Parathyroid adenoma (tissue), 2 donors: ENCODE data around the gene CCDC141.
A peak's percentile ranks its signal among the peaks of the same experiment; 100 is the strongest.

Experiments used
- H2AFZ ChIP-seq: fragments of 300-600 bp; sonication (generic); one replicate; pipeline ENCODE4 v1.7.0; 2017; ENCODE audit warnings: antibody characterized with exemption, mild to moderate bottlenecking
- H3K27ac ChIP-seq: fragments of 300-600 bp; sonication (generic); one replicate; pipeline ENCODE4 v1.7.0; 2017
- H3K27me3 ChIP-seq: fragments of 300-600 bp; sonication (generic); one replicate; pipeline ENCODE4 v1.7.0; 2017; ENCODE audit warnings: low read length; ENCODE audit not compliant: control insufficient read depth, insufficient read depth
- H3K36me3 ChIP-seq: fragments of 300-600 bp; sonication (generic); one replicate; pipeline ENCODE4 v1.7.0; 2017; ENCODE audit warnings: low read length; ENCODE audit not compliant: control insufficient read depth, insufficient read depth
- H3K4me1 ChIP-seq: fragments of 300-600 bp; sonication (generic); one replicate; pipeline ENCODE4 v1.7.0; 2017; ENCODE audit warnings: control low read depth
- H3K4me2 ChIP-seq: fragments of 300-600 bp; sonication (generic); one replicate; pipeline ENCODE4 v1.7.0; 2017; ENCODE audit warnings: low read length
- H3K4me3 ChIP-seq: fragments of 300-600 bp; sonication (generic); one replicate; pipeline ENCODE4 v1.7.0; 2017; ENCODE audit warnings: low read depth, low read length
- H3K79me2 ChIP-seq: fragments of 300-600 bp; sonication (generic); one replicate; pipeline ENCODE4 v1.7.0; 2017; ENCODE audit warnings: control low read depth
- H3K9ac ChIP-seq: fragments of 300-600 bp; sonication (generic); one replicate; pipeline ENCODE4 v1.7.0; 2017; ENCODE audit warnings: mild to moderate bottlenecking
- H3K9me3 ChIP-seq: fragments of 300-600 bp; sonication (generic); one replicate; pipeline ENCODE4 v1.7.0; 2017; ENCODE audit warnings: low read length; ENCODE audit not compliant: control insufficient read depth
- CTCF ChIP-seq: fragments of 300-600 bp; sonication (generic); IDR thresholded peaks from one replicate; pipeline ENCODE4 v1.7.0; 2017; ENCODE audit warnings: antibody characterized with exemption, mild to moderate bottlenecking
- donor health status: primary hyperparathyroidism.

The CCDC141 gene

DNA sequence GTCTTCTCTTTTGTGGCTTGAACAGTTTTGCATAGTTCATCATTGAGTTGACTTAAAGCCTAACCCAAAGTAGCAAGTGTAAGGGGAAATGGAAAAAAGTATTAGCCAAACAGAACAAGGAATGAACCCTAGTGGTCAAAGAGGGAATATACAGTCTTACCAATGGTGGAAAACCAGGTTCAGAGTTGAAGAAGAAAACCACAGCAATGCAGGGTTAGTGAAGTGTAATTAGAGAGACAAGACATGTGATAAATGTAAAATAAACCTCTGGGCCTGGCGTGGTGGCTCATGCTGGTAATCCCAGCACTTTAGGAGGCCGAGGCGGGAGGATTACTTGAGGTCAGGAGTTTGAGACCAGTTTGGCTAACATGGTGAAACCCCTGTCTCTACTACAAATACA, 245.1 kb downstream of the CCDC141 start:
- Histone ChIP-seq H3K4me1 (no peaks in the 10 kb centered on the region), H3K9ac (no peak overlapping the region), H3K4me2 (no peak overlapping the region), H3K27me3 (no peaks in the 10 kb centered on the region), H3K9me3 (no peaks in the 10 kb centered on the region), H3K36me3 (no peaks in the 10 kb centered on the region), H2AFZ (no peak overlapping the region), H3K79me2 (no peaks in the 10 kb centered on the region), H3K27ac (no peak overlapping the region), H3K4me3 (no peak overlapping the region)
- peak; percentile 36 for TF ChIP-seq CTCF

DNA sequence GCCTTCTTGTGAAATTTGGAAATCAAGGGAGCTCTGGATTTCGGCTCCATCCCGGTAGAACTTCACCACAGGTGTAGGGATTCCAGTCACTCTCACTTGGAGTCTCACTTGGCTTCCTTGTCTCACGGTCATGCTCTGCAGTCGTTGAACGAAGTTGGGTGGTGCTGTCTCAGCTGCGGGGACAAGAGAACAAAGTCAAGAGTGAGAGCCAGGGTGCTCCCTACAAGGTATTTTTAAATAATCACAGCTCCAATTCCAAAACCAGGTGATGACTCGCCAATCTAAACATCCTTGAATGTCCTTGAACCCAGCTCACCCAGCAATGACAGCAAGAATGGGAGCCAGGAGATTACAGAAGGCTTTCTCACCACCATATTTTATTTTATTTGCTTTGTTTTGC, 249.4 kb downstream of the CCDC141 start:
- no peaks in the 10 kb centered on the region for H3K36me3 ChIP-seq
- peaks cover 2% of the 10 kb centered on the region for H3K9me3 ChIP-seq
- no peak for TF ChIP-seq CTCF
- no peak overlapping the region for H3K9ac ChIP-seq
- no peaks in the 10 kb centered on the region for H3K79me2 ChIP-seq
- H3K4me3 ChIP-seq, result no peak overlapping the region
- H3K4me2 ChIP-seq, result no peak overlapping the region
- no peak overlapping the region for H3K27ac ChIP-seq
- H2AFZ ChIP-seq, result no peak overlapping the region
- H3K27me3 ChIP-seq, result no peaks in the 10 kb centered on the region
- no peaks in the 10 kb centered on the region for H3K4me1 ChIP-seq

- H3K36me3 ChIP-seq, result no peaks in the 10 kb centered on the region
- H3K27me3 ChIP-seq, result no peaks in the 10 kb centered on the region
- no peak overlapping the region for H3K4me2 ChIP-seq
- H3K4me1 ChIP-seq, result no peaks in the 10 kb centered on the region
- H3K9ac ChIP-seq, result no peak overlapping the region
- peaks cover 2% of the 10 kb centered on the region for H3K9me3 ChIP-seq
- H3K27ac ChIP-seq, result no peak overlapping the region
- H3K79me2 ChIP-seq, result no peaks in the 10 kb centered on the region
- no peak for TF ChIP-seq CTCF
- no peak overlapping the region for H3K4me3 ChIP-seq
- H2AFZ ChIP-seq, result no peak overlapping the region
These were observed 250.6 kb downstream of the CCDC141 start for GRCh38 chr2:178799305-178799704.

- peak; percentile 42 for TF ChIP-seq CTCF
- H3K4me3 ChIP-seq, result no peak overlapping the region
- H2AFZ ChIP-seq, result no peak overlapping the region
- no peak overlapping the region for H3K4me2 ChIP-seq
- no peaks in the 10 kb centered on the region for H3K79me2 ChIP-seq
- no peaks in the 10 kb centered on the region for H3K27me3 ChIP-seq
- no peak overlapping the region for H3K9ac ChIP-seq
- H3K27ac ChIP-seq, result no peak overlapping the region
- no peaks in the 10 kb centered on the region for H3K4me1 ChIP-seq
- H3K36me3 ChIP-seq, result no peaks in the 10 kb centered on the region
- peaks cover 2% of the 10 kb centered on the region for H3K9me3 ChIP-seq
These were observed 253.8 kb downstream of the CCDC141 start for GRCh38 chr2:178796079-178796677.

- H3K4me3 ChIP-seq, result no peak overlapping the region
- no peak overlapping the region for H3K9ac ChIP-seq
- H3K36me3 ChIP-seq, result no peaks in the 10 kb centered on the region
- no peaks in the 10 kb centered on the region for H3K4me1 ChIP-seq
- H3K27ac ChIP-seq, result no peak overlapping the region
- no peaks in the 10 kb centered on the region for H3K9me3 ChIP-seq
- H2AFZ ChIP-seq, result no peak overlapping the region
- no peak overlapping the region for H3K4me2 ChIP-seq
- TF ChIP-seq CTCF, result no peak
- H3K27me3 ChIP-seq, result no peaks in the 10 kb centered on the region
- H3K79me2 ChIP-seq, result no peaks in the 10 kb centered on the region
These were observed 262.0 kb downstream of the CCDC141 start for GRCh38 chr2:178787934-178788333.
